ENCODE results near the gene IRGC.
A peak's percentile ranks its signal among the peaks of the same experiment; 100 is the strongest.
"Not testable (repeated sequence)": the region's sequence is repeated elsewhere in the genome, so short reads cannot be mapped to it uniquely, and the experiment has no call there.

The IRGC gene, protein sequence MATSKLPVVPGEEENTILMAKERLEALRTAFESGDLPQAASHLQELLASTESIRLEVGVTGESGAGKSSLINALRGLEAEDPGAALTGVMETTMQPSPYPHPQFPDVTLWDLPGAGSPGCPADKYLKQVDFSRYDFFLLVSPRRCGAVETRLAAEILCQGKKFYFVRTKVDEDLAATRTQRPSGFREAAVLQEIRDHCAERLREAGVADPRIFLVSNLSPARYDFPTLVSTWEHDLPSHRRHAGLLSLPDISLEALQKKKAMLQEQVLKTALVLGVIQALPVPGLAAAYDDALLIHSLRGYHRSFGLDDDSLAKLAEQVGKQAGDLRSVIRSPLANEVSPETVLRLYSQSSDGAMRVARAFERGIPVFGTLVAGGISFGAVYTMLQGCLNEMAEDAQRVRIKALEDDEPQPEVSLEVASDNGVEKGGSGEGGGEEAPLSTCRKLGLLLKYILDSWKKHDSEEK

DNA sequence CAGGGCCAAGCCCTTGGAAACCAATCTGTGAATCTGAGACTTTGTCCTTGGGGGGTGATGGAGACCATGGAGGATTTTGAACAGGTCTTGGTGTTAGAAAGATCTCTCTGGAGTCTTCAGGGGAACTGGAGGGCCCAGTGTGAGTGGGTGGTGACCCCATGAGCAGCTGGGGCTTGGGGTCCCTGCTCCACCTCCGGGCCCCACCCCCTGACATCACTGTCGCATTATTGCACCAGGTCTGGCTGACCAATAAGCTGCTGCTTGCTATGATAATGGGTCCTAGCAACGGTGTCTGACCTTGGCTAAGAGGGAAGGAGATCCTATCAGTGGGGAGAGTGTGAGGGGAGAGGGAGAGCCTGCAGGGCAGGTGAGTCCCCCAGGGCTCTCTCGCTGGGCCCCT, at the start of gene IRGC:
Gene IRGC, plus strand, starts transcription at position 301 of the 400 bp plus-strand sequence. CDS start 2,483 bp downstream, outside the sequence.
- no peak for DNase-seq (ENCODE audit: low spot score)

DNA sequence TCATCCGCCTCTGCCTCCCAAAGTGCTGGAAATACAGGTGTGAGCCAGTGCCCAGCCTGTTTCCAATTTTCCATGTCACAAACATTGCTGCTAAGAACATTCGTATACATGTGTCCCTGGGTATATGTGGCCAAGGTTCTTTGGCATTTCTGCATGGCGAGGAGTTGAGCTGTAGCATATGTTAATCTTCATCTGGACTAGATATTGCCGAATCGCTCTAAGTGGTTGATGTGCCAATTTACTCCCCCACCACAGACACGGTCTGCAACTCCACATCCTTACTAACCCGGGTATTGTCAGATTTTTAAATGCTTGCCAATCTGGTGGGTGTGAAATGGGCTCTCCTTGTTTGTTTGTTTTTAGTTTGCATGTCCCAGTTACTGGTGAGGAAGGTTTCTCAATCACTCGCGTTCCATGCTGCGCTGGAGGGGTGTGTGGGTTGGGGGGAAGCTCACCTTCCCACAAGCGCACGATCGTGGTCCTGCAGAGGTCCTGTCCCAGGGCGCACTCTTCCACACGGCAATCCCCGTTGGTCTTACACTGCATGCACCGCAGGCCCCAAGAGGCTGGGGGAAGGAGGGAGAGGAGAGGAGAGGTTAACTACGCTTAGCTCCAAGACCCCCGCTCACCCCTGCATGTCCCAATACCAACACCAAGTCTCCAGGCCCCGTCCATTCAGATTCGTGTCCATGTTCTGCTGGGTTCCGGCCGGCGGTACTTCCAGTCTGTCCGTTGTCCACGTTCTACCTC, 48.6 kb upstream of the IRGC start:
- DNase-seq (ENCODE audit: low spot score): no peak

DNA sequence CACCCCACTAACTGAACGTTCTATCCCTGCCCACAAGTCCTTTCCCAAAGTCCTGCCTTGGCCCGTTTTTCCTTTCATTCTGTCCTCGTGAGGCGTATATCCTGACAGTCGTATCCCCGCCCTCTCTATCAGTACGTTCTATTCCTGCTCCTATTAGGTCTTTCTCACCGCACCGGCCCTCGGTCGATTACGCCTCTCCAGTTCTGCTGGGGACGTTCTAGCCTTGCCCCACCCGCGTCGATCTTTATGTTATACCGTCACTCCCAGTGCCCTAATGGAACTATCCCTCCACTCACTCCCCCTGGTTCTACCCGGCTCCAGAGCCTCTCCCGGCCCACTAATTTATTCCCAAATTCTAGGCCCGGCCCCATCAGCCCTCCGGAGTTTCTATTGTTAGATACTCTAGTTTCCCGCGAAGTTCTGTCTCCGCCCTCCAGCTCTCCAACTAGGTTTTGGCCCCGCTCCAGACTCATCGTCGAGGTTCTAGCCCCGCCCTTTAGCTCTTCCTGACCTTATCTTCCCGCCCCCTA, 47.9 kb upstream of the IRGC start:
- no peak for DNase-seq (ENCODE audit: low spot score)

DNA sequence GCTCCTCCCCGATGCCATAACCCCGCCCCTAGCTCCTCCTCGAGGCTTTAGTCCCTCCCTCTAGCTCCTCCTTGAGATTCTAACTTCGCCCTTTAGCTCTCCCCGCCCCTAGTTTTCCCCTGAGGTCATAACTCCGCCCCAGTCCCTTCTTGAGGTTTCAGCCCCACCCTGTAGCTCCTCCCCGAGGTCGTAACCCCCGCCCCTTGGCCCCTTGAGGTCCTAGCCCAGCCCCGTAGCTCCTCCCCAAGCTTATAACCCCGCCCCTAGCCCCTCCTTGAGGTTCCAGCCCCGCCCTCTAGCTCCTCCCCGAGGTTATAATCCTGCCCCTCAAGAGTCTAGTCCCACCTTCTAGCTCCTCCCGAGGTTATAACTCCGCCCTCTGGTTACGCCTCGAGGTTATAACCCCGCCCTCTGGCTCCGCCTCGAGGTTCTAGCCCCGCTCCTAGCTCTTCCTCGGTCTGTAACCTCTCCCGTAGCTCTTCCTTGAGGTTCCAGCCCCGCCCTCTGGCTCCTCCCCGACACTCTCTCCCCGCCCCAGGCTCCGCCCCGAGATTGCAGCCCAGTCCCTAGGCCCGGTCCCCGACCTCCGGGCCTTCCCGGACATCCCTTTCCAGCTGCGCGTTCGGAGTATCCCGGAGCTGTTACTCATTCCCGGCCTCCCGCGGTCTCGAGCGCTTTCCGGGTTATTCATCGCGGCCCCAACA, 47.3 kb upstream of the IRGC start:
- DNase-seq (ENCODE audit: low spot score): peak; percentile 98

DNA sequence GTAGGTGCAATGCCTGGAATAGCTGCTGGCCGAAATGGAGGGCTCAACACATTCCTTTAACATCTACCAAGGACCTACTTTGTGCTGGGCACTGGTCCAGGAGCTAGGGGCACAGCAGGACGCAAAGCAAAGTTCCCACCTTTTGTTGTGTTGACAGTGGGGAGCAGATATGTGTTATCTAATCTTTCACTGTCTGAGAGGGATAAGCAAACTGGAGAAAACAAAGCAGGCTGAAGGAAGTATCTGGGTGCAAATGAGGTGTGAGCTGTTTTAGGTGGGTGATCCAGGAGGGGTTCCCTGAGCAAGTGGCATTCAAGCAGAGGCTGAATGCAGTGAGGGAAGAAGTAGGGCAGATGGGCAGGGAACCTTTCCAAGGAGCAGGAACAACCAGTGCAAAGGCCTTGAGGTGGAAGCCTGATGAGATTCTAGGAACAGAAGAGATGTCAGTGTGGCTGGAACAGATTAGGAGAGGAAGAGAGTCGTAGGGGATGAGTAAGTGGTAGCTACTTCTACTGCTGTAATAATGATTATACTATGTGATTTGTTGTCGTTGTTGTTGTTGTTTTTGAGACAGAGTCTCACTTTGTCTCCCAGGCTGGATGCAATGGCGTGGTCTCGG, 43.7 kb upstream of the IRGC start:
- DNase-seq (ENCODE audit: low spot score): no peak

DNA sequence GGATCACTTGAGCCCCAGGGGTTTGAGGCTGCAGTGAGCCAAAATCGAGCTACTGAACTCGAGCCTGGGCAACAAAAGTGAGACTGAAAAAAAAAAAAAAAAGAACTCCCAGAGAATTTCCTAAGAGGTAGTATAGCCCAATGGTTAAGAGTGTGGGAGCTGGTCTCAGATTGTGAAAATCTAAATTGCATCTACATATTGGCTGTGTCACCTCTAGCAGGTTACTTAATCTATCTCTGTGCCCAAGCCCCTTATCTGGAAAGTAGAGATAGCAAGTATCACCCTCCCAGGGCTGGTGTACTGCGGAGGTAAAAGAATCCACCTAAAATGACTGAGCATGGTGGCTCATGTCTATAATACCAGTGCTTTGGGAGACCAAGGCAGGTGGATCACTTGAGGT, 42.2 kb upstream of the IRGC start:
- DNase-seq (ENCODE audit: low spot score): no peak

DNA sequence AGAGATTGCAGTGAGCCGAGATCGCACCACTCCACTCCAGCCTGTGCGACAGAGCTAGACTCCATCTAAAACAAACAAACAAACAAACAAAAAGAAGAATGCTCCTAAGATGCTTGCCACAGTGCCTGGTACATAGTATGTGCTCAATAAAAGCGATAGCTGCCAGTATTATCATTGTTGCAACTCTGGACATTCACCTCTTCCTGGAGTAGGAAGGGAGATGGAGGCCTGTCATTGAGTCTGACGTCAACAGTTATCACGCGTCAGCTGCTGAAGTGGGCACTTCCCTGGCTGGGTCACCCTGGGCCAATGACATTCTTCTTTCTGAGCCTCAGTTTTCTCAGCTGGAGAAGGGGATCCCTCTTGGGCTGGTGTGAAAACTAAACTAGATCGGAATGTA, 41.7 kb upstream of the IRGC start:
- no peak for DNase-seq (ENCODE audit: low spot score)

DNA sequence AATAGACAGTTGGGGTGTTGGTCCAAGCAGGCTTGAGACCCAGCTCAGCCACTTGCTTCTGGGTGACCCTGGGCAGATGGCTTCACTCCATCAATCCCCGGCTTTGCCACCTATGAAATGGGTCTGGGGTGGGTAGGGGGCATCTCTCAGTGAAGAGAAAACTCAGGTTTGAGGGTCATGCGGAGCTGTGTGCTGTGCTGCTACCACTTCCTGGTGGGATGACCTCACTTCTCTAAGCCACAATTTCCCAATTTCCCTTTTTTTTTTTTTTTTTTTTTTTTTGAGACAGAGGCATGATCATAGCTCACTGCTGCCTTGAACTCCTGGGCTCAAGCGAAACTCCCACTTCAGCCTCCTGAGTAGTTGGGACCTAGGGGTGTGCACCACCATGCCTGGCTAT, 41.3 kb upstream of the IRGC start:
- peak; percentile 9 for DNase-seq (ENCODE audit: low spot score)

DNA sequence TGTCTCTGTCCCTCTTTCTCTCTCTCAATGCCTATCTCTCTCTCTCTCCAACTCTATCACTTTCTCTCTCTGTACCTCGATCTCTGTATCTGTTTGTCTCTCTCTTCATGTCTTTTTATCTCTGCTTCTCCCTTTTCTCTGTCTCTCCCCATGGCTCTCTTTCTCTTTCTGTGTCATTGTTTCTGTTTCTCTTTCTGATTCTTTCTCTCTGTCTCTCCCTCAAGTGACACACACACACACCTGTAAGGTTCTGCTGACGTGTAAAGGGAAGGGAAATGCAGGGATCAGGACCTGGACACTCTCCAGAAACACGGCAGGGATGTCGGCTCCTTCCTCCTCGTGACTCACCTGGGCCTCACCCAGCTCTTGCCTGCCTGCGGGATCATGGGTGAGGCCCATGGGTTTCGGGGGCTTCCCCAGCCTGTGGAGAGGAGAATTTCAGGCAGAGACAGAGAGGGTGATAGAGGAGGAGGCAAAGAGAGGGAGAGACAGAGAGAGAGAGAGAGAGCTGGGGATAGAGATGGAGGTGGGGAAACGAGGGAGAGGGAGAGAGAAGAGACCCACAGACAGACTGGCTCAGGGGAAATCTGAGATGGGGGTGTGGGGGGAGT, 40.5 kb upstream of the IRGC start:
- peak; percentile 95 for DNase-seq (ENCODE audit: low spot score)

DNA sequence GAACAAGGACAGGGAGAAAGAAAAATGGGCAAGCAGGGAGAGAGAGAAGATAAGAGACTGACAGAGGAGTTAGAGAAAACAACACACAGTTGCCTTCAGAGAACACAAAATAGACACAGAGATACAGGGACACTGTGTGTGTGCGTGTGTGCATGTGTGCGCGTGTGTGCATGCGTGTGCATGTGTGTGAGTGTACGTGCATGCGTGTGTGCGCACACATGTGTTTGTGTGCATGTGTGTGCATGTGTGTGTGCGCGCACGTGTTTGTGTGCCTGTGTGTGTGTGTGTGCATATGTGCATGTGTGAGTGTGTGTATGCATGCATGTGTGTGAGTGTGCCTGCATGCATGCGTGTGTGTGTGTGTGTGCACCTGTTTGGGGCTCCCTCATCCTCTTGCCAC, 40.0 kb upstream of the IRGC start:
- no peak for DNase-seq (ENCODE audit: low spot score)

DNA sequence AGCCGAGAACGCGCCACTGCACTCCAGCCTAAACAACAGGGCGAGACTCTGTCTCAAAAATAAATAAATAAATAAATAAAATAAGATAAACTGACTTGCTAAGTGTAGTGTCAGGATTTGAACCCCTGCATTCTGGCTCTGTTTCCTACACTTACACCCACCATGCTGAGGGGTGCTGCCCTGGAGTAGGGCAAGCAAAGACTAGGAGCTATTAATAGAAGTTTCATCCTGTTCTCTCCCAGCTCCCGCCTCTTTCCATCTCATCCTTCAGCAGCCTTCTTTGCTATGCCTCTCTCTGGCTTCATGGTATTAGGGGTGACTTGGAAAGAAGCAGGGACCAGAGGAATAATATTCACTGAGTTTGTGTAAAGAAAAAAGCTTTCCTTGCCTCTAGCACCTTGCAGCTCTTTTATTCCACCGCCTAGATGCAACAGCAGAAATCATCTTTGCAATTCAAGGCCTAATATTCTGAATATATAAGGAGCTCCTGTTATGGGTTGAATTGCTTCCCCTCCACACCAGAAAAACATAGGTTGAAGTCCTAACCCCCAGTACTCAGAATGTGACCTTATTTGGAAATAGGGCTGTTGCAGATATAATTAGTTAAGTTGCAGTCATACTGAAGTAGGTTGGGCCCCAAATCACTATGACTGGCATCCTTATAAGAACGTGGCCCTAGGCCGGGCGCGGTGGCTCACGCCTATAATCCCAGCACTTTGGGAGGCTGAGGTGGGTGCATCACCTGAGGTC, 37.2 kb upstream of the IRGC start:
- no peak for DNase-seq (ENCODE audit: low spot score)

DNA sequence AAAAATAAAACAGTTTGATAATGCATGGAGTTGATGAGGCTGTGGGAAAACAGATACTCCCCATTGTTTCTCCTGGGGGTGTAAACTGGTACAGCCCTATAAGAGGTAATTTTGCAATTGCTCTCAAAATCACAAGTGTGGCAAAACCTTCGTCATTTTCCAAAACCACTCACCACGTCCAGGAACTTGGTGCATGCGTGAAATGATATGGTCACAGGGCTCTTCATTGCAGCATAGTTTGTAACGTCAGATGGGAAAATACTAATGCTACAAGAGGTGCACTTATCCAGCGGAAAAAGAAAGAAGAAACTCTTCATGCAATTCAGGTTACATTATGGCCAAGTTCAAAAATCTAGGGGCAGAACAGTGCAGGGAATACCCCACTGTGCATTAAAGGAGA, 34.1 kb upstream of the IRGC start:
- DNase-seq (ENCODE audit: low spot score): no peak

DNA sequence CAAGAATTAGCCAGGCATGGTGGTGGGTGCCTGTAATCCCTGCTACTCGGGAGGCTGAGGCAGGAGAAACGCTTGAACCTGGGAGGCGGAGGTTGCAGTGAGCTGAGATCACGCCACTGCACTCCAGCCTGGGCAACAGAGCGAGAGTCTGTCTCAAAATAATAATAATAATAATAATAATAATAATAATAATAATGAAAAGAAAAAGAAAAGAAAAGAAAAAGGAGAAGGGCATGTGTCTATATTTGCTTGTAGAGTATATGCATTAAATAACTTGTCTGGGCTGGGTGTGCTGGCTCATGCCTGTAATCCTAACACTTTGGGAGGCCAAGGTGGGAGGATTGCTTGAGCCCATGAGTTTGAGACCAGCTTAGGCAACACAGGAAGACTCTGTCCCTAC, 33.6 kb upstream of the IRGC start:
- not testable (repeated sequence) for DNase-seq (ENCODE audit: low spot score)

DNA sequence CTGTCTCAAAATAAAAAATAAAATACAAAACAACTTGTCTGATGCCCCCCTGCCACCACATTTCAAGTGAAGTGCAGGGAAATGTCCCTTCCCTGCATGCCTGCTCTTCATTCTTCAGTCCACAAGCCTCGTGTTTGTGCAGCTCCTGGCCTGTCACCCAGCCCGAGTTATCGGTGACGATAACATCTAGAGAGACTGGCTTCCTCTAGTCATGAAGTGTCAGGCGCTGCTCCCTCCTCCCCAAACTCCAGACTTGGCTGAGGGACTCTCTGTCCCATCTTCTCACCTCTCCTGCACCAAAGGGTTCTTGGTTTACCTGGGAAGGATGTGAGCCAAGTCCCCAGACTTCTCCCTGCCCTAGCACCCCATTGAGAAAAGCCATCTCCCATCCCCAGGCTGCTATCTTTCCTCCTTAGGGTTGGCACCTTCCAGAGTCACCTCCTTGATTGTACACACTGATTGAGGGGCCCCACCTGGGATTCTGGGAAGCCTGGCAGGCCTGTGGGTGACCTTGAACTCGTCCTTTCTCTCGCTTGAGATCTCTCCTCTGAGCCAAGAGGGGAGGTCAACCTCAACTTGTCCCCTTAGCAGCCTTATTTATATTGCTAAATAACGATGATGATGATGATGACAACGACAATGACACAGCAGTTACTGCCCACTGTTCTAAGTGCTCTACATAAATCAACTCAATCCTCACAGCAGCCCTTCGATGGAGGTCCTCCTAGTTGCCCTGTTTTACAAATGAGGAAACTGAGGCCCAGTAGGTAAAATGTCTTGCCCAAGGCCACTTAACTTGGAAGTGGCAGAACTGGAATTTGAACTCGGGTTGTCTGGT, 32.8 kb upstream of the IRGC start:
- DNase-seq (ENCODE audit: low spot score): no peak

DNA sequence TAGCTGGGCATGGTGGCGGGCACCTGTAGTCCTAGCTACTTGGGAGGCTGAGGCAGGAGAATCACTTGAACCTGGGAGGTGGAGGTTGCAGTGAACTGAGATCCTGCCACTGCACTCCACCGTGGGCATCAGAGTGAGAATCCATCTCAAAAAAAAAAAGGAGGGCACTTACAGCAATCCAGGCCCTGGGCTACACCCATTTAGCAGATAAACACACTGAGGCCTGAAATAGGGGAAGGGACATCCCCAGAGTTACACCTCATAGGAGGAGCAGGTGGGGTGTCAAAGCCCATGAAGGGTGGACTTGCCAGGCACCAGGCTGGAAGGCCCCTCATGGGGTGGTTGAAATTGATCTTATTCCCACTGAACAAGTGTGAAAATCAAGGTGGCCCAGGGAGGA, 32.0 kb upstream of the IRGC start:
- no peak for DNase-seq (ENCODE audit: low spot score)

DNA sequence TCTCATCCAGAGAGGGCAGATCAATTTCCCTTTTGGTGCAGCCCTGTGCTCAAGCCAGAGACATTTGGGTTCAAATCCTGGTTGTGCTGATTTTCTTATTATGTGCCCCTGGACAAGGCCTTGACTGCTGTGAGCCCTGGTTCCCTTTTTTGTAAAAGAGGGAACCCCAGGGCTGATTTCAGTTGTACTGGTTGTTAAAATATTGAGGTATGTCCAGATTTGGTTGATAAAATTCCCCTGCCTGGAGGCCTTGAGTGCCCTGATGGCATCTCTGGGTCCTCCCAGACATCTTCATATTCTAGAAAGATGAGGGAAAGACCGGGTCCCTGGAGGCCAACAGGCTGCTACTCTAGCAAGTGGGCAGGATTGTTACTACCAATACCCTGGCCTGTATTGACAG, 31.6 kb upstream of the IRGC start:
- no peak for DNase-seq (ENCODE audit: low spot score)

DNA sequence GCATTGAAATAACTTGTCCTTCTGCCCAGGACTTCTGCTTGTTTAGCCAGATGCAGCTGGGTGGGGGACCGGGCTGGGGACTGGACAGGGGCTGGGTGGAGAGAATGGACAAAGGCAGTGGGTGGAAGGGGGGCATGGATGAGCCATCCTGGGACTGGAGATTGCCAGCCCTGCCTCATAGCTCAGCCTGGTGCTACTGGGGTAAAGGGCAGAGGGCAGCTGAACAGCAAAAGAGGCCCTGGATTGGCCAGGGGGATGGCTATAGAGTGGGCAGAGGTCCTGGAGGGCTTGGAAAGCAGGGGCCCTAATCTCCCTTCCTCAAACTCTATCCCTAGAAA, 28.2 kb upstream of the IRGC start:
- no peak for DNase-seq (ENCODE audit: low spot score)

DNA sequence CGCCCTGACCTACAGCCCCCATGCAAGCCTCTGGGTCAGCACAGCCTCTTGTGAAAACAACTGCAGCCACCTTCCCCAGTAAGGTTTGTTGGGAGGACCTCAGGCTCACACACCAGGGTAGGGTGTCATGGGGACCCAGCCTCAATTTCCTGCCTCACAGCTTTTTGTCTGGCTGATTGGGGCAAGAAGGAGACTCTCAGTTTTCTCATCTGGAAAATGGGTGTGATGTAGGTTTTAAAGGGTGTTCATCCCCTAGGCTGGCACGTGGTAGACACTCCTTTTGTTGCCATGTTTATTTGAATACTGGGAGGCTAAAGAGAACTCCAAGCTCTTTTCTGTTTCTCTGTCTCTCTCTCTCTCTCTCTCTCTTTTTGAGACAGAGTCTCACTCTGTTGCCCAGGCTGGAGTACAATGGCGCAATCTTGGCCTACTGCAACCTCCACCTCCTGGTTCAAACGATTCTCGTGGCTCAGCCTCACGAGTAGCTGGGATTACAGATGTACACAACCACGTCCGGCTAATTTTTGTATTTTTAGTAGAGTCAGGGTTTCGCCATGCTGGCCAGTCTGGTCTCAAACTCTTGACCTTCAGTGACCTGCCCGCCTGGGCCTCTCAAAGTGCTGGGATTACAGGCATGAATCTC, 27.7 kb upstream of the IRGC start:
- DNase-seq (ENCODE audit: low spot score): no peak

DNA sequence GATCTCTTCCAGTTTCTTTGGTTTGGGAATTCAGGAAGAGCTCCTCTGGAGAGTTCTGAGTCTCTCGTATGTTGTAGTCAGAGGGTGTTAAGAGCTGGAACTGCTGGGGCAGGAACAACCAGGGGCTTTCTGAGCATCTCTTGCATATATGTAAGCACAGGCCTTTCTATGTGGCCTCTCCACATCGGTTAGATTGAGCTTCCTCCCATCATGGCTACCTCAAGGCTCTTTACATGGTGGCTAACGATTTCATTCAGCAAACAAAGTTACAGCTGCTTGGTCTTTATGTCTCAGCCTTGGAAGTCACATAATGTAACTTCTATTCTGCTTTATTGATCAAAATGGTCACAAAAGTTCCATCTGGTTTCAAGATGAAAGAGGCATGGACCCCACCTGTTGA, 25.4 kb upstream of the IRGC start:
- no peak for DNase-seq (ENCODE audit: low spot score)

DNA sequence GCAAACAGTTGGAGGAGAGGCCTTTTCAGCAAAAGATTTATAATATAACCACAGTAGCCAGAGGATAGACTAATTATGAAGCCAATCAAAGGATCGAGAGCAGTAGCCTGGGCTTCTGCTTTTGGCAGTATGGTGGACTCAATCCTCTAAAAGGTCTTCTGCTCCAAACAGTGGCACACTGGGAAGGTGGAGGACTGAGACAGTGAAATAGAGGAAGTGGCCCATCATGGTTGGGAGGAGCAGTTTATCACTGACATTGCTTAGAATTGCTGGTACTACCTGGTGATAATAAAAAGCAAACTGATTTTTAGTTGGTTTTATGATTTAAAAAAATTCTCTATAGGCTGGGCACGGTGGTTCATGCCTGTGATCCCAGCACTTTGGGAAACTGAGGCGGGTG, 25.0 kb upstream of the IRGC start:
- DNase-seq (ENCODE audit: low spot score): no peak
